Erythroblast (primary cell): Measurements from ENCODE around the gene ADAMTS4.

Experiments
- DNase-seq, 2 experiments: peaks; one replicate each; lab custom pipeline; 2025; lab: John Stamatoyannopoulos, UW
- GATA1 ChIP-seq: IDR thresholded peaks from 2 replicates; pipeline ENCODE4 v1.6.1; 2011; ENCODE audit warnings: low read depth, mild to moderate bottlenecking, control low read depth, low read length, moderate library complexity
- POLR2A ChIP-seq: IDR thresholded peaks from 2 replicates; pipeline ENCODE4 v1.6.1; 2011; ENCODE audit warnings: mild to moderate bottlenecking, low read length

Gene ADAMTS4

DNA sequence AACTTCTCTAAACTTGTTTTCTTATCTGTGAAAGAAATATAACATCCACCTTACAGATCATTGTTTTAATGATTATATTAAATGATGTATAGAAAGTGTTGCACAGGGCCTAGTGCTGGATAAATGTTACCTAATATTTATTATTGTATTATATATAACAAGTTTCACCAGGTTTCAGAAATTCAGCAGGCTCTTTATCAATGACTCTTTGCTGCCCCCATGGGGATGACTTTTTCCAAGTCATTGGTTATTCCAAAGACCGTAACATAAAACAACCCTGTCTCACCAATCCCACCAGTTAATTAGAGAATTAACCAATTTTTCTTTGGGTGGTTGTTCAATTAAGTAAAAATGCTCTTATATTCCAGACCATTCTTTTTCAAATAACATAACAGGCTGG, 59.1 kb downstream of the ADAMTS4 start:
- TF ChIP-seq GATA1 (no peak), POLR2A (no peak)
- DNase-seq: peak; percentile 63 to 80

DNA sequence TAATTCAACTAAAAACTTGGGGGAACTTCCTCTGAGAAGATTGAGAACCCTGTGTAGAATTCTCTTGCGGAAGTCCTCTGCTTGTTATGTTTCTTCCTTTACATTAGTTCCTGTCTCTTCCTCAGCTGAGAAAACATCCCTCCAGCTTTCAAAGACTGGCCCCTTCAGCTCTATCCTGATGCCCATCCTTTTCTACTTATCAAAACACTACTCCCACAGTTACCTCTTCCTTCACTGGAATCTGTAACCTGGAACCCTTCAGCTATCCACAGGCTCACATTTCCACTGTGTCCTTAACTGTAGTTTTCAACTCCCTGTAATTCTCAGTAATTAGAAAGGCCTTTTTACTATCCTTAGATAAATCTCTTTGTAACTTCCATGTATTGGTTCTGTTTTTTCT, 60.4 kb downstream of the ADAMTS4 start:
- no peak for DNase-seq
- no peak for TF ChIP-seq POLR2A
- no peak for TF ChIP-seq GATA1

DNA sequence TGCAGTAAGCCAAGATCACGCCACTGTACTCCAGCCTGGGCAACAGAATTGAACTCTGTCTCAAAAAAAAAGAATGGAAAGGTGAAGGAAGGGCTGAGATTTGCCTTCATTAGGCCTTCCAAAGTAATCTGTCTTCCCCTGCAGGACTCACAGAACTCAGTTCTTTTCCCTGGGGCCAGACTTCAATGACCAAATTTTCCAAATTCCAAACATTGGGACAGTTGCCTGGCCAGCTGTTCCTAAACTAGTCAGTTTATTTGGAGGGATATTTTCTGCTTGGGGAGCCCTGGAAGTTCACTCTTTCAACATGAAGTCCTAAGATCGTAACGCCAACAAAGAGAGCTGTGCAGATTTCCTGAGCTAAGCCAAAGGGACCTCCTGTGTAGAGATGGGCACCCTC, 61.0 kb downstream of the ADAMTS4 start:
- TF ChIP-seq GATA1: no peak
- TF ChIP-seq POLR2A: no peak
- DNase-seq: no peak
